NCI-H187 treated with DMSO at 0.1 percent for 48 hours (cell line): ENCODE measurements around the gene LDB3.
A peak's percentile ranks its signal among the peaks of the same experiment; 100 is the strongest.
"Not testable (repeated sequence)": the region's sequence is repeated elsewhere in the genome, so short reads cannot be mapped to it uniquely, and the experiment has no call there.

Experiments used
- DNase-seq: peaks from one replicate; lab custom pipeline; 2025; lab: John Stamatoyannopoulos, UW

The LDB3 gene

GRCh38 chr10:86668297-86669165 lies at the start of gene LDB3:
TSS of gene LDB3 (plus strand) at chr10:86668511. CDS start at chr10:86668692, 181 bp downstream.
- DNase-seq = peak; percentile 62

GRCh38 chr10:86628311-86628710 lies 40.0 kb upstream of the LDB3 start:
- no peak for DNase-seq

GRCh38 chr10:86630079-86630478 lies 38.2 kb upstream of the LDB3 start:
- no peak for DNase-seq

- DNase-seq = no peak
These were observed 36.1 kb upstream of the LDB3 start for GRCh38 chr10:86632009-86632800.

GRCh38 chr10:86632951-86633350 lies 35.4 kb upstream of the LDB3 start:
- no peak for DNase-seq

- no peak for DNase-seq
These were observed 32.9 kb upstream of the LDB3 start for GRCh38 chr10:86635402-86635801.

- no peak for DNase-seq
These were observed 32.0 kb upstream of the LDB3 start for GRCh38 chr10:86636311-86636710.

GRCh38 chr10:86642021-86642420 lies 26.3 kb upstream of the LDB3 start:
- DNase-seq = no peak

- no peak for DNase-seq
These were observed 25.8 kb upstream of the LDB3 start for GRCh38 chr10:86642499-86642898.

GRCh38 chr10:86644152-86644793 lies 24.0 kb upstream of the LDB3 start:
- DNase-seq = no peak

- no peak for DNase-seq
These were observed 23.4 kb upstream of the LDB3 start for GRCh38 chr10:86644794-86645445.

GRCh38 chr10:86645621-86646165 lies 22.6 kb upstream of the LDB3 start:
- not testable (repeated sequence) for DNase-seq

GRCh38 chr10:86646532-86646931 lies 21.8 kb upstream of the LDB3 start:
- no peak for DNase-seq

- DNase-seq = no peak
These were observed 21.4 kb upstream of the LDB3 start for GRCh38 chr10:86646933-86647332.

GRCh38 chr10:86647773-86648703 lies 20.3 kb upstream of the LDB3 start:
- no peak for DNase-seq

- no peak for DNase-seq
These were observed 19.4 kb upstream of the LDB3 start for GRCh38 chr10:86648704-86649427.

GRCh38 chr10:86649471-86650150 lies 18.7 kb upstream of the LDB3 start:
- DNase-seq = no peak

GRCh38 chr10:86650151-86650550 lies 18.2 kb upstream of the LDB3 start:
- no peak for DNase-seq

- no peak for DNase-seq
These were observed 17.3 kb upstream of the LDB3 start for GRCh38 chr10:86651021-86651471.
